Activated CD4-positive, alpha-beta T cell treated with anti-CD3 and anti-CD28 coated beads, Interleukin-2, amount 10 ng/mL, durations not matched to agents 24 days and 14 days (primary cell): ENCODE results near the gene ERVV-1. TPM values are rescaled to one million over a fixed set of nuclear protein-coding genes. Genes with fewer than 3 reads are reported as not detected.
"Not testable (repeated sequence)": the region's sequence is repeated elsewhere in the genome, so short reads cannot be mapped to it uniquely, and the experiment has no call there.

ENCODE experiments used
- DNase-seq: peaks from one replicate; pipeline ENCODE4 v3.0.0; 2022
- H3K27ac Mint-ChIP-seq: one replicate; pipeline ENCODE4 v1.8.0; 2022; ENCODE audit warnings: mild to moderate bottlenecking, mixed read lengths
- H3K27me3 Mint-ChIP-seq: one replicate; pipeline ENCODE4 v1.8.0; 2022; ENCODE audit warnings: mixed read lengths
- H3K36me3 Mint-ChIP-seq: one replicate; pipeline ENCODE4 v1.8.0; 2022; ENCODE audit warnings: low read depth, mild to moderate bottlenecking, mixed read lengths
- H3K4me1 Mint-ChIP-seq: one replicate; pipeline ENCODE4 v1.8.0; 2021; ENCODE audit warnings: mixed read lengths
- H3K4me3 Mint-ChIP-seq: one replicate; pipeline ENCODE4 v1.8.0; 2022; ENCODE audit warnings: mild to moderate bottlenecking, moderate library complexity, mixed read lengths
- H3K9me3 Mint-ChIP-seq: one replicate; pipeline ENCODE4 v1.8.0; 2021; ENCODE audit warnings: mixed read lengths
- intact Hi-C: fragments of 100-400 bp; cut with micrococcal nuclease; formaldehyde crosslinking; loops from one replicate; pipeline ENCODE4 v1.15.1; 2023
- total RNA-seq: library from RNA; stranded (reverse); gene quantifications from 2 replicates; pipeline ENCODE4 v1.2.3, GENCODE V29; 2022

The ERVV-1 gene, protein sequence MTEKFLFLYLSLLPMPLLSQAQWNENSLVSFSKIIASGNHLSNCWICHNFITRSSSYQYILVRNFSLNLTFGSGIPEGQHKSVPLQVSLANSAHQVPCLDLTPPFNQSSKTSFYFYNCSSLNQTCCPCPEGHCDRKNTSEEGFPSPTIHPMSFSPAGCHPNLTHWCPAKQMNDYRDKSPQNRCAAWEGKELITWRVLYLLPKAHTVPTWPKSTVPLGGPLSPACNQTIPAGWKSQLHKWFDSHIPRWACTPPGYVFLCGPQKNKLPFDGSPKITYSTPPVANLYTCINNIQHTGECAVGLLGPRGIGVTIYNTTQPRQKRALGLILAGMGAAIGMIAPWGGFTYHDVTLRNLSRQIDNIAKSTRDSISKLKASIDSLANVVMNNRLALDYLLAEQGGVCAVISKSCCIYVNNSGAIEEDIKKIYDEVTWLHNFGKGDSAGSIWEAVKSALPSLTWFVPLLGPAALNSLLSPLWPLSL
- not detected in 2 replicates for total RNA-seq

- H3K36me3 Mint-ChIP-seq: no peaks in the 10 kb centered on the region
- H3K27ac Mint-ChIP-seq: no peak within 1 kb of the TSS
- no peak for DNase-seq
- no peaks in the 10 kb centered on the region for H3K4me1 Mint-ChIP-seq
- no peaks in the 10 kb centered on the region for H3K27me3 Mint-ChIP-seq
- intact Hi-C loops: no loop called here
- H3K4me3 Mint-ChIP-seq: no peak within 1 kb of the TSS
- H3K9me3 Mint-ChIP-seq: peaks cover 12% of the 10 kb centered on the region
Observed at GRCh38 chr19:53013621-53014020, at the start of gene ERVV-1. TSS of gene ERVV-1 (plus strand) at chr19:53013921. CDS start at chr19:53014091, 170 bp downstream.

GRCh38 chr19:52967772-52968171 lies 45.9 kb upstream of the ERVV-1 start:
- H3K4me3 Mint-ChIP-seq: no peak overlapping the region
- H3K36me3 Mint-ChIP-seq: peaks cover 7% of the 10 kb centered on the region
- peaks cover 5% of the 10 kb centered on the region for H3K4me1 Mint-ChIP-seq
- no peak for DNase-seq
- intact Hi-C loops: loop anchor here (10.0 kb wide), 1 partner anchor 233 kb away; the partner anchor contains the start of gene ZNF611
- no peaks in the 10 kb centered on the region for H3K27me3 Mint-ChIP-seq
- peaks cover 30% of the 10 kb centered on the region for H3K9me3 Mint-ChIP-seq
- H3K27ac Mint-ChIP-seq: no peak overlapping the region

- DNase-seq: no peak
- intact Hi-C loops: no loop called here
Observed at GRCh38 chr19:52981329-52981728, 32.4 kb upstream of the ERVV-1 start.

DNA sequence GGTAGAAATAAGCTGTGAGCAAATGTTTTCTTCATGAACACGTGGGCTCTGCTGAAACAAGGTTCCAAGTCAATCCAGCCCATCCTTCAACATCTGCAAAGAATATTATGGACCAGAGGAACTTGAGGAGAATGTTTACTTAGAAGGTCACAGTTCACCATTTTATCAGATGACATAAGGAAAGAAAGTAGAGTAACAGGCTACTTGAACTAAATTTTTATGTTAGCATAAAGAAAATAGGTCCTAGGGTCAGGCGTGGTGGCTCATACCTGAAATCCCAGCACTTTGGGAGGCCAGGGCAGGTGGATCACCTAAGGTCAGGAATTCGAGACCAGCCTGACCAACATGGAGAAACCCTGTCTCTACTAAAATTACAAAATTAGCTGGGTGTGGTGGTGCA lies 30.6 kb upstream of the ERVV-1 start:
- H3K27me3 Mint-ChIP-seq, H3K27ac Mint-ChIP-seq, H3K36me3 Mint-ChIP-seq, H3K4me1 Mint-ChIP-seq, DNase-seq, H3K4me3 Mint-ChIP-seq, intact Hi-C loops: not testable (repeated sequence)
- H3K9me3 Mint-ChIP-seq: peaks cover 26% of the 10 kb centered on the region

More at GRCh38 chr19:52981329-52981728, 32.4 kb upstream of the ERVV-1 start:
- Mint-ChIP-seq H3K9me3 (peaks cover 13% of the 10 kb centered on the region), H3K27ac (no peak overlapping the region), H3K27me3 (no peaks in the 10 kb centered on the region), H3K36me3 (peaks cover 2% of the 10 kb centered on the region), H3K4me1 (no peaks in the 10 kb centered on the region), H3K4me3 (no peak overlapping the region)

- H3K4me3 Mint-ChIP-seq: no peak overlapping the region
- DNase-seq: no peak
- H3K27me3 Mint-ChIP-seq: no peaks in the 10 kb centered on the region
- peaks cover 2% of the 10 kb centered on the region for H3K4me1 Mint-ChIP-seq
- peaks cover 8% of the 10 kb centered on the region for H3K36me3 Mint-ChIP-seq
- no peak overlapping the region for H3K27ac Mint-ChIP-seq
- H3K9me3 Mint-ChIP-seq: peaks cover 42% of the 10 kb centered on the region
- intact Hi-C loops: no loop called here
Observed at GRCh38 chr19:52987221-52987620, 26.5 kb upstream of the ERVV-1 start.

DNA sequence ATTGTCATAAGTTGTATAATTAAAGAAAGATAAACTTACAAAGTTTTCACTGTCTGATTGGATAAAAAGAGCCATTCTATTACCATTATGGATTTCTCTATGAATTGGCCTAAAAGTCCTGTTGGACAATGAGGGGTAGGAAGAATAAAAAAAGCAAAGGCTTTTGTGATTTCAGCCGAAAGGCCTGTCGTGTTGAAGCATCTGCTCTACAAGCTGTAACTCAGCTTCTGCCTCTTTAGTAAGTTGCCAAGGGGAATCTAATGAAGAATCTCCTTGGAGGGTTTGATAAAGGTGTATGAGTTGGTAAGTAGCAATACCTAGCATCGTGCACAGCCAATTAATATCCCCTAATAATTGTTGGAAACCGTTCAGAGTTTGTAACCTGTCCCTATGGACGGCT lies 25.2 kb upstream of the ERVV-1 start:
- H3K4me1 Mint-ChIP-seq: peaks cover 5% of the 10 kb centered on the region
- no peaks in the 10 kb centered on the region for H3K27me3 Mint-ChIP-seq
- peaks cover 45% of the 10 kb centered on the region for H3K9me3 Mint-ChIP-seq
- H3K27ac Mint-ChIP-seq: no peak overlapping the region
- peaks cover 8% of the 10 kb centered on the region for H3K36me3 Mint-ChIP-seq
- no peak for DNase-seq
- intact Hi-C loops: no loop called here
- no peak overlapping the region for H3K4me3 Mint-ChIP-seq

- Mint-ChIP-seq H3K27ac (no peak overlapping the region), H3K4me1 (peaks cover 8% of the 10 kb centered on the region), H3K4me3 (no peak overlapping the region), H3K36me3 (peaks cover 6% of the 10 kb centered on the region), H3K9me3 (peaks cover 39% of the 10 kb centered on the region), H3K27me3 (no peaks in the 10 kb centered on the region)
- no peak for DNase-seq
- intact Hi-C loops: loop anchor here (5.0 kb wide), 1 partner anchor 206 kb away; no protein-coding TSS in a partner anchor
Observed at GRCh38 chr19:52990759-52991418, 22.8 kb upstream of the ERVV-1 start.

DNA sequence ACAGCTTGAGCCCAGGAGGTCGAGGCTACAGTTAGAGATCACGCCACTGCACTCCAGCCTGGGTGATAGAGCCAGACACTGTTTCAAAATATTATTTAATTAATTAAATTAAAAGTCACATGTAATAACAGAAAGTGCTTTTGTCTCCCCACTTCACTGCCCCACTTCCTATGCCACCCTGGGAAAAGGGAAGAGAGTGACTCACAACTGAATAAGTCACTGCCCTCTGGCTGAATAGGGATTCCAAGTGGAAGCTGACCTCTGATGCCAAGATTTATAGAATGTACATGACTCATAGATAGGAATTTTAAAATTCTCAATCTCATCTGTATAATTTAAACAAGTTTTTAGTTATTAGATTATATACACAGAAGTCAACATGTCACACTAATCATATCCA lies 22.2 kb upstream of the ERVV-1 start:
- Mint-ChIP-seq H3K36me3 (peaks cover 6% of the 10 kb centered on the region), H3K9me3 (peaks cover 33% of the 10 kb centered on the region), H3K4me1 (peaks cover 8% of the 10 kb centered on the region), H3K27ac (no peak overlapping the region), H3K27me3 (no peaks in the 10 kb centered on the region), H3K4me3 (no peak overlapping the region)
- DNase-seq: no peak
- intact Hi-C loops: loop anchor here (5.0 kb wide), 1 partner anchor 206 kb away; no protein-coding TSS in a partner anchor

DNA sequence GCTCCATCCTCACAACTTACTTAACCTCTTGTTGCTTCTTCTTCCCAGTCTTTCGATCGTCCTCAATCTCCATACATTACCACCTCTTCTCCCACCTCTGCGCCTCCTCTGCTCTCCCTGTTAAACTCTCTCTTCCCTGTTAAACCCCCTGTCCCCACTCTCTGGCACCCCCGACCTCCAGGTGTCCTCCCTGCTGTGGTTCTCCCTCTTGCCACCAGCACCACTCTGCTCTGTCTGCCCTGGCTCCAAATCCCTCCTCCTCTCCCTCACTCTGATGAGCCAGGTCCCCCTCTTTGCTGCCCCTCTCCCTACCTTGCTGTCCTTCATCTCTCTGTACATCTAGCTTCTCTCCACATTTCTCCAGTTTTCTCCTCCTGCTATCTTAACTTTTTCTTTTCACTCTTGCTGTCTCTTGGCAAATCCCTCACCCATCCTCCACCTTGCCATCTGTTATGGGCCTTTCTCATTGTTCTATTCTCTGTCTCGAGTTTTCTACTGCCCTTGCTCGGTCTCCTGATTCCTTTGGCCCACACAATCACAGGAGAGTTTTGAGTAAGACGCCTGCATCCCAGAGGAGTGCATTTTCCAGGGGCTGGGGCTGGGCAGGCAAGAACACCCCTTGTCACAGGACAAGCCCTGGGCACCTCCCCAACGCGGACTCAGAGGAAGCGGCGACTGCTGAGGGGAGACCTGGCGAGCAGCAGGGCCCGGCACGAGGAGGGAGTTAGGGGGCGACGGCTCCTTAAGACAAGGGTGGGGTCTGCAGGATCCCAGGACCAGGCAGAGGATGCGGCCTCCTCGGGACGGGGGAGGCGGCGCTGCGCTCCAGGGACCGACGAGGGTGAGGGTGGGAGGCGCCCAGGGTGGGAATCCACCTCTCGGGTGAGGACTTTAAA lies 21.4 kb upstream of the ERVV-1 start:
- H3K4me3 Mint-ChIP-seq: peak overlapping the region; percentile 86
- DNase-seq: peak; percentile 55
- H3K4me1 Mint-ChIP-seq: peaks cover 8% of the 10 kb centered on the region
- H3K27ac Mint-ChIP-seq: no peak overlapping the region
- intact Hi-C loops: loop anchor here (5.0 kb wide), 1 partner anchor 205 kb away; no protein-coding TSS in a partner anchor
- H3K27me3 Mint-ChIP-seq: no peaks in the 10 kb centered on the region
- peaks cover 6% of the 10 kb centered on the region for H3K36me3 Mint-ChIP-seq
- peaks cover 25% of the 10 kb centered on the region for H3K9me3 Mint-ChIP-seq

DNA sequence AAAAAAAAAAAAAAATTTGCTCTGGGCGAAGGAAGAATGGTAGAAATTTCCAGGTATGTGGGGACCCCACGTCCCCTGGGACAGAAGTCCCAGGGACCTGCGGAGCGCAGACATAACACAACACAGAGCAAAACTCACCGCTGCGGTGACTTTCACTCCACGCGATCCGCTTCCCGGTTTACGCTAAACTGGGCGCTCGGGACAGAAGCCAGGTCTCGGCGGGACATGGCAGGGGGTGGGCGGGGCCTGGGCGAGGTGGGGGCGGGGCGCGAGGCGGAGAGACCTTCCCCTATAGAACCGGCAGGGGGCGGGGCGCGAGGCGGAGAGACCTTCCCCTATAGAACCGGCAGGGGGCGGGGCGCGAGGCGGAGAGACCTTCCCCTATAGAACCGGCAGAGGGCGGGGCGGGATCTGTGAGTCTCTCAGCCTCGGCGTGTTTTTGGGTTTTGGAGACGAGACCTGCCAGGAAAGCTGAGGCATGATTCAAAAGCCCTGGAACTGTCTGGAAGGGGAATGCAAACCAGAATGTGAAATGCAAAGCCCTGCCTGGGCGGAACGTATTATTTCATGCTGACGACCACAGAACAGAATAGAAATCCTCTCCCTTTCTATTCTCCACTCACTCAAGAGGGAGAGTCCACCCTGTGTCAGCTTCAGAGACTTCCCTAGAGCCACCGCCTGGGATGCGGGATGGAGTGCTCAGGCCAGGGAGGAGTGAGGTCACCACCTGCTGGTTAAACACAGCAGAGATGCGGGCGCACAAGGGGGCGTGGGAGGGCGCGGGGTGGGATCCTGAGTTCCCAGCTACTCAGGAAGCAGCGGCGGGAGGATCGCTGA lies 20.2 kb upstream of the ERVV-1 start:
- no peak overlapping the region for H3K27ac Mint-ChIP-seq
- peaks cover 27% of the 10 kb centered on the region for H3K9me3 Mint-ChIP-seq
- DNase-seq: peak; percentile 95
- peaks cover 8% of the 10 kb centered on the region for H3K4me1 Mint-ChIP-seq
- intact Hi-C loops: loop anchor here (5.0 kb wide), 1 partner anchor 204 kb away; no protein-coding TSS in a partner anchor
- no peaks in the 10 kb centered on the region for H3K27me3 Mint-ChIP-seq
- H3K4me3 Mint-ChIP-seq: peak overlapping the region; percentile 86
- H3K36me3 Mint-ChIP-seq: peaks cover 5% of the 10 kb centered on the region

GRCh38 chr19:52995711-52996110 lies 18.0 kb upstream of the ERVV-1 start:
- Mint-ChIP-seq H3K36me3 (peaks cover 2% of the 10 kb centered on the region), H3K4me3 (no peak overlapping the region), H3K27ac (no peak overlapping the region), H3K9me3 (peaks cover 16% of the 10 kb centered on the region), H3K4me1 (peaks cover 8% of the 10 kb centered on the region), H3K27me3 (no peaks in the 10 kb centered on the region)
- DNase-seq: no peak
- intact Hi-C loops: no loop called here

GRCh38 chr19:52997975-52998374 lies 15.7 kb upstream of the ERVV-1 start:
- Mint-ChIP-seq H3K9me3 (peaks cover 5% of the 10 kb centered on the region), H3K27ac (no peak overlapping the region), H3K36me3 (no peaks in the 10 kb centered on the region), H3K27me3 (no peaks in the 10 kb centered on the region), H3K4me3 (no peak overlapping the region), H3K4me1 (peaks cover 3% of the 10 kb centered on the region)
- DNase-seq: no peak
- intact Hi-C loops: no loop called here

DNA sequence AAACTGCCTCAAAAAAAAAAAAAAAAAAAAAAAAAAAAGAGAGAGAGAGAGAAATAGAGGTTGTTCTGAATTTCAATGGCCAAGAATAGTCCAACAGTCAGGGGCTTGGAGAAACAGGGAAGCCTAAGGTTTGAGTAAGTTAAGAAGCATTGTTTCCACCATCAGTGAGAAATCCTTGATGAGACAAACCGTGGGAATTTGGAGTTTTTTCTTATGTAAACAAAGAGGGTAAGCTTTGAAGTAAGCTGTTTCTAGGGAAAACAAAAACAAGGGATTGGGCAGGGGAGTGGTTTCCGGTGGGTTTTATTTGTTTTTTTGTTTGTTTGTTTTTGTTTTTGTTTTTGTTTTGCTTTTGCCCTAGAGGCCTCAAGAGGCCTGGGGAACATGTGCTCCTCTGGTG lies 11.2 kb upstream of the ERVV-1 start:
- Mint-ChIP-seq H3K9me3 (peaks cover 5% of the 10 kb centered on the region), H3K4me1 (no peaks in the 10 kb centered on the region), H3K27me3 (no peaks in the 10 kb centered on the region), H3K4me3 (no peak overlapping the region), H3K27ac (no peak overlapping the region), H3K36me3 (no peaks in the 10 kb centered on the region)
- intact Hi-C loops: no loop called here
- DNase-seq: no peak
